ENCODE measurements around the gene NPSR1. TPM values are rescaled to one million over a fixed set of nuclear protein-coding genes. Genes with fewer than 3 reads are reported as not detected.

Gene NPSR1
- total and polyA plus RNA-seq, 8 donors, result not detected

GRCh38 chr7:34776748-34777358 is 118.8 kb downstream of the NPSR1 start:
- TF ChIP-seq POLR2A (IDR thresholded peaks at IDR 0.05) (no peak), POLR2AphosphoS5 (IDR thresholded peaks at IDR 0.05) (no peak), CTCF (IDR thresholded peaks at IDR 0.05) (no peak), EP300 (IDR thresholded peaks at IDR 0.05) (no peak)
- Histone ChIP-seq H3K4me1 (no peaks in the 10 kb centered on the region), H3K4me3 (no peak overlapping the region), H3K36me3 (no peaks in the 10 kb centered on the region), H3K27me3 (no peaks in the 10 kb centered on the region), H3K27ac (no peak overlapping the region), H3K9me3 (peaks cover 3 to 19% (median 10%) of the 10 kb centered on the region in 4 donors)
- intact Hi-C loops (cut with DNase I; ENCODE audit: low total_unique reads), result no loop called here
- DNase-seq, result no peak
- 46 to 100% (median 75%) methylated on average over 1 of the region's 1 CpG for WGBS, 5 donors

GRCh38 chr7:34780546-34780945 is 122.5 kb downstream of the NPSR1 start:
- Histone ChIP-seq H3K4me1 (no peaks in the 10 kb centered on the region), H3K9me3 (peaks cover 4 to 37% (median 24%) of the 10 kb centered on the region in 4 donors), H3K27me3 (no peaks in the 10 kb centered on the region), H3K27ac (no peak overlapping the region), H3K4me3 (no peak overlapping the region), H3K36me3 (no peaks in the 10 kb centered on the region)
- no peak for TF ChIP-seq POLR2A (IDR thresholded peaks at IDR 0.05)
- TF ChIP-seq CTCF (IDR thresholded peaks at IDR 0.05), result no peak
- TF ChIP-seq POLR2AphosphoS5 (IDR thresholded peaks at IDR 0.05), result no peak
- no peak for TF ChIP-seq EP300 (IDR thresholded peaks at IDR 0.05)
- 55 to 71% (median 65%) methylated on average over 3 of the region's 3 CpGs for WGBS, 5 donors
- intact Hi-C loops (cut with DNase I; ENCODE audit: low total_unique reads), result no loop called here
- DNase-seq, result no peak

GRCh38 chr7:34787586-34787985 is 129.6 kb downstream of the NPSR1 start:
- H3K27ac ChIP-seq, result no peak overlapping the region
- intact Hi-C loops (cut with DNase I; ENCODE audit: low total_unique reads), result no loop called here
- TF ChIP-seq POLR2AphosphoS5 (IDR thresholded peaks at IDR 0.05) (no peak), CTCF (IDR thresholded peaks at IDR 0.05) (no peak)
- no peaks in the 10 kb centered on the region for H3K27me3 ChIP-seq
- H3K36me3 ChIP-seq, result no peaks in the 10 kb centered on the region
- WGBS, 5 donors, result 47 to 62% (median 54%) methylated on average over 1 of the region's 1 CpG
- no peak overlapping the region for H3K4me3 ChIP-seq
- peaks cover 0 to 13% (median 7%) of the 10 kb centered on the region in 4 donors for H3K9me3 ChIP-seq
- H3K4me1 ChIP-seq, result no peaks in the 10 kb centered on the region
- no peak for DNase-seq

GRCh38 chr7:34806831-34807230 is 148.8 kb downstream of the NPSR1 start:
- no peak overlapping the region for H3K4me3 ChIP-seq
- intact Hi-C loops (cut with DNase I; ENCODE audit: low total_unique reads), result no loop called here
- peaks cover 0 to 11% (median 0%) of the 10 kb centered on the region in 4 donors for H3K9me3 ChIP-seq
- no peak overlapping the region for H3K27ac ChIP-seq
- WGBS, 5 donors, result 69 to 73% (median 70%) methylated on average over 2 of the region's 2 CpGs
- H3K4me1 ChIP-seq, result no peaks in the 10 kb centered on the region
- H3K36me3 ChIP-seq, result no peaks in the 10 kb centered on the region
- no peak for TF ChIP-seq EP300 (IDR thresholded peaks at IDR 0.05)
- TF ChIP-seq CTCF (IDR thresholded peaks at IDR 0.05), result no peak
- TF ChIP-seq POLR2A (IDR thresholded peaks at IDR 0.05), result no peak
- no peak for TF ChIP-seq POLR2AphosphoS5 (IDR thresholded peaks at IDR 0.05)
- H3K27me3 ChIP-seq, result no peaks in the 10 kb centered on the region
- no peak for DNase-seq
